GM10248 (cell line): ENCODE results near the gene POLR2H.

Source experiments
- CTCF ChIA-PET: fragments of 300-600 bp; sonication (Branson Sonifier 250); formaldehyde crosslinking; extraction: SDS; loops from one replicate; lab custom pipeline; 2021; ENCODE audit warnings: antibody characterized with exemption; lab: Yijun Ruan, JAX
- POLR2A ChIA-PET: fragments of 350-650 bp; sonication (Branson Sonifier 250); formaldehyde crosslinking; extraction: SDS; loops from one replicate; lab custom pipeline; 2020; ENCODE audit warnings: antibody characterized with exemption; lab: Yijun Ruan, JAX
- DNase-seq: peaks from one replicate; pipeline ENCODE4 v3.0.0; 2012; ENCODE audit errors: extremely low spot score
- CTCF ChIP-seq: IDR thresholded peaks from 2 replicates; pipeline ENCODE4 v1.5.1; 2012; ENCODE audit warnings: mild to moderate bottlenecking, low read depth; ENCODE audit errors: extremely low read depth, missing control alignments, control extremely low read depth

The POLR2H gene

GRCh38 chr3:184353546-184353941 is 8.0 kb upstream of the POLR2H start:
- CTCF ChIA-PET: interaction anchor here (0.8 to 3.3 kb wide), 19 partner anchors 8 to 197 kb away, joined by 3 to 31 read pairs (median 4); partner anchors contain the start of genes CLCN2, FAM131A and POLR2H
- no peak for DNase-seq
- no peak for TF ChIP-seq CTCF
- POLR2A ChIA-PET: interaction anchor here (0.6 kb wide), 1 partner anchor 35 kb away, joined by 5 read pairs; no protein-coding TSS in a partner anchor

- POLR2A ChIA-PET: interaction anchor here (0.6 kb wide), 1 partner anchor 36 kb away, joined by 5 read pairs; no protein-coding TSS in a partner anchor
- DNase-seq: peak; percentile 84
- peak; percentile 87 for TF ChIP-seq CTCF
- CTCF ChIA-PET: interaction anchor here (0.8 to 3.3 kb wide), 20 partner anchors 8 to 196 kb away, joined by 3 to 31 read pairs (median 4); partner anchors contain the start of genes CLCN2, FAM131A and POLR2H
Measured at GRCh38 chr3:184354121-184354728, 7.3 kb upstream of the POLR2H start.

- ChIA-PET CTCF (interaction anchor here (0.9 to 3.3 kb wide), 5 partner anchors 17 to 159 kb away, joined by 3 to 18 read pairs (median 3); partner anchors contain the start of gene FAM131A), POLR2A (no interaction called here)
- no peak for DNase-seq
- no peak for TF ChIP-seq CTCF
Measured at GRCh38 chr3:184354754-184355153, 6.8 kb upstream of the POLR2H start.

GRCh38 chr3:184355261-184356040 is 6.1 kb upstream of the POLR2H start:
- POLR2A ChIA-PET: no interaction called here
- CTCF ChIA-PET: interaction anchor here (0.9 to 3.3 kb wide), 6 partner anchors 11 to 158 kb away, joined by 3 to 18 read pairs (median 3); partner anchors contain the start of gene FAM131A
- no peak for DNase-seq
- TF ChIP-seq CTCF: no peak

GRCh38 chr3:184357248-184358123 is 4.0 kb upstream of the POLR2H start:
- ChIA-PET POLR2A (interaction anchor here (0.7 kb wide), 1 partner anchor 31 kb away, joined by 3 read pairs; no protein-coding TSS in a partner anchor), CTCF (no interaction called here)
- no peak for TF ChIP-seq CTCF
- DNase-seq: no peak
